ENCODE data around the gene DOCK10.

GRCh38 chr2:224983712-224984554, 58.3 kb downstream of the DOCK10 start:
- TF ChIP-seq NFXL1 (CRISPR knock-in tag; IDR thresholded peaks at IDR 0.05) (no peak), BHLHE40 (IDR thresholded peaks at IDR 0.05; ENCODE audit: low read length) (no peak), ATF3 (IDR thresholded peaks at IDR 0.05) (no peak), ATF3 (CRISPR knock-in tag; conservative IDR thresholded peaks at IDR 0.05) (no peak), CTCF (IDR thresholded peaks at IDR 0.05 in 2 of 3, conservative IDR thresholded peaks at IDR 0.05 in 1 of 3; ENCODE audit: insufficient read depth in 2 of 3, low read depth in 1 of 3, low read length in 3 of 3) (no peak), USF2 (CRISPR knock-in tag; IDR thresholded peaks at IDR 0.05) (no peak), EP300 (IDR thresholded peaks at IDR 0.05; ENCODE audit: low read length) (no peak), SRF (CRISPR knock-in tag; IDR thresholded peaks at IDR 0.05) (no peak)

Data from K562 (cell line).